A549 (cell line): ENCODE data around the gene ARL4A.

Source experiments
- CHD2 ChIP-seq: fragments of 150-350 bp; IDR thresholded peaks from 2 replicates; pipeline ENCODE4 v1.6.1; 2014; ENCODE audit warnings: low read length; ENCODE audit not compliant: partially characterized antibody
- MAFK ChIP-seq: fragments of 450-650 bp; IDR thresholded peaks from 2 replicates; pipeline ENCODE4 v1.6.1; 2014; ENCODE audit not compliant: partially characterized antibody
- MAZ ChIP-seq: fragments of 150-350 bp; IDR thresholded peaks from 2 replicates; pipeline ENCODE4 v1.6.1; 2014; ENCODE audit warnings: antibody characterized with exemption, low read depth, low read length, borderline replicate concordance
- POLR2A ChIP-seq: IDR thresholded peaks from 2 replicates; pipeline ENCODE4 v1.6.1; 2012; ENCODE audit warnings: mild to moderate bottlenecking, low read length
- RAD21 ChIP-seq, 2 experiments: fragments of >200 bp in 1 of 2; sonication (Bioruptor Twin) in 1 of 2; formaldehyde crosslinking in 1 of 2; IDR thresholded peaks in 1 of 2; conservative IDR thresholded peaks in 1 of 2; 2 replicates in 1 of 2; 3 replicates in 1 of 2; pipeline ENCODE4 v1.6.1; 2012 to 2018; ENCODE audit warnings: inconsistent platforms in 1 of 2
- RARB ChIP-seq: fragments of 250-450 bp; sonication (Bioruptor Pico); IDR thresholded peaks from 2 replicates; pipeline ENCODE4 v1.8.0; 2021; ENCODE audit warnings: mild to moderate bottlenecking, moderate library complexity
- TF ChIP-seq, protein P1 (sequence below): fragments of >200 bp; sonication (Bioruptor Twin); formaldehyde crosslinking; IDR thresholded peaks from 3 replicates; pipeline ENCODE4 v1.5.1; 2016
- TF ChIP-seq, protein P2 (sequence below): fragments of 200-600 bp; sonication (generic); IDR thresholded peaks from 2 replicates; pipeline ENCODE4 v1.6.1; 2016; ENCODE audit warnings: antibody characterized with exemption, mild to moderate bottlenecking, moderate library complexity

DNA sequence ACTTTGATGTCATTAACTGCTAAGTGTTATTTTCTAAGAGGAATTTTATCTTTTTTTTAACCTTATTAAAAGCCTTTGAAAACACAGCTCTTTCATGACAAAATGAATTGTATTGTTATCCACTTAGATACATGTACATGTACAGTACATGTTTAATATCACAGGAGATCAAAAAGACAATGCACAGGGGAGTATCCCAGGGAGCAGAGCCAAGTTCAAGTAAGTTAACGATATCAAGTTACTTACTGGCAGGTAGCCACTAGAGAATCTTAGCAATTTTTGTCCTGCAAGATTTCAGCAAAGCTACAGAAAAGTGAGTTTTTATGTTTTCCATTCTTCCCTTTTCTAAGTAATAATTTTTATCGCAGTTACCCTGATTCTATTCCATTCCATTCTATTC is 33.9 kb upstream of the ARL4A start:
- TF ChIP-seq CHD2 (no peak), POLR2A (no peak), RAD21 (conservative IDR thresholded peaks at IDR 0.05 in 1 of 2, IDR thresholded peaks at IDR 0.05 in 1 of 2) (no peak), RARB (CRISPR knock-in tag) (no peak), MAZ (no peak), MAFK (no peak)
- TF ChIP-seq, protein P1, sequence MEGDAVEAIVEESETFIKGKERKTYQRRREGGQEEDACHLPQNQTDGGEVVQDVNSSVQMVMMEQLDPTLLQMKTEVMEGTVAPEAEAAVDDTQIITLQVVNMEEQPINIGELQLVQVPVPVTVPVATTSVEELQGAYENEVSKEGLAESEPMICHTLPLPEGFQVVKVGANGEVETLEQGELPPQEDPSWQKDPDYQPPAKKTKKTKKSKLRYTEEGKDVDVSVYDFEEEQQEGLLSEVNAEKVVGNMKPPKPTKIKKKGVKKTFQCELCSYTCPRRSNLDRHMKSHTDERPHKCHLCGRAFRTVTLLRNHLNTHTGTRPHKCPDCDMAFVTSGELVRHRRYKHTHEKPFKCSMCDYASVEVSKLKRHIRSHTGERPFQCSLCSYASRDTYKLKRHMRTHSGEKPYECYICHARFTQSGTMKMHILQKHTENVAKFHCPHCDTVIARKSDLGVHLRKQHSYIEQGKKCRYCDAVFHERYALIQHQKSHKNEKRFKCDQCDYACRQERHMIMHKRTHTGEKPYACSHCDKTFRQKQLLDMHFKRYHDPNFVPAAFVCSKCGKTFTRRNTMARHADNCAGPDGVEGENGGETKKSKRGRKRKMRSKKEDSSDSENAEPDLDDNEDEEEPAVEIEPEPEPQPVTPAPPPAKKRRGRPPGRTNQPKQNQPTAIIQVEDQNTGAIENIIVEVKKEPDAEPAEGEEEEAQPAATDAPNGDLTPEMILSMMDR: no peak
- TF ChIP-seq, protein P2, sequence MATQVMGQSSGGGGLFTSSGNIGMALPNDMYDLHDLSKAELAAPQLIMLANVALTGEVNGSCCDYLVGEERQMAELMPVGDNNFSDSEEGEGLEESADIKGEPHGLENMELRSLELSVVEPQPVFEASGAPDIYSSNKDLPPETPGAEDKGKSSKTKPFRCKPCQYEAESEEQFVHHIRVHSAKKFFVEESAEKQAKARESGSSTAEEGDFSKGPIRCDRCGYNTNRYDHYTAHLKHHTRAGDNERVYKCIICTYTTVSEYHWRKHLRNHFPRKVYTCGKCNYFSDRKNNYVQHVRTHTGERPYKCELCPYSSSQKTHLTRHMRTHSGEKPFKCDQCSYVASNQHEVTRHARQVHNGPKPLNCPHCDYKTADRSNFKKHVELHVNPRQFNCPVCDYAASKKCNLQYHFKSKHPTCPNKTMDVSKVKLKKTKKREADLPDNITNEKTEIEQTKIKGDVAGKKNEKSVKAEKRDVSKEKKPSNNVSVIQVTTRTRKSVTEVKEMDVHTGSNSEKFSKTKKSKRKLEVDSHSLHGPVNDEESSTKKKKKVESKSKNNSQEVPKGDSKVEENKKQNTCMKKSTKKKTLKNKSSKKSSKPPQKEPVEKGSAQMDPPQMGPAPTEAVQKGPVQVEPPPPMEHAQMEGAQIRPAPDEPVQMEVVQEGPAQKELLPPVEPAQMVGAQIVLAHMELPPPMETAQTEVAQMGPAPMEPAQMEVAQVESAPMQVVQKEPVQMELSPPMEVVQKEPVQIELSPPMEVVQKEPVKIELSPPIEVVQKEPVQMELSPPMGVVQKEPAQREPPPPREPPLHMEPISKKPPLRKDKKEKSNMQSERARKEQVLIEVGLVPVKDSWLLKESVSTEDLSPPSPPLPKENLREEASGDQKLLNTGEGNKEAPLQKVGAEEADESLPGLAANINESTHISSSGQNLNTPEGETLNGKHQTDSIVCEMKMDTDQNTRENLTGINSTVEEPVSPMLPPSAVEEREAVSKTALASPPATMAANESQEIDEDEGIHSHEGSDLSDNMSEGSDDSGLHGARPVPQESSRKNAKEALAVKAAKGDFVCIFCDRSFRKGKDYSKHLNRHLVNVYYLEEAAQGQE: no peak
